ENCODE results near the gene KIF16B.

Gene KIF16B

DNA sequence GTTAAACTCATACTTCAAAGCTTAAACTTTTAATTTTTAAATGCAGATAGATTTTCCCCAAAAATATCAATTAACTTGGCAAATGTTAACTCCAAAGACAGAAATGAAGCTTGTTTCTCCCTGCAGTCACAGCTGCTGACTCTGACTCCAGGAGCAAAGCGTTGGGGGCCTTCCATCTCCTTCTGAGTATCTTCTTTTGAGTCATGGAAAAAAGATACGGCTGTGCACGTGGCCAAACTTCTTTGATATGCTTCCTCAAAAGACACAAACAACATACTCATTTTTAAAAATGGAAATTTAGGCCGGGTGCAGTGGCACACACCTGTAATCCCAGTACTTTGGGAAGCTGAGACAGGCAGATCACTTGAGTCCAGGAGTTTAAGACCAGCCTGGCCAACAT is 28.3 kb downstream of the KIF16B start:
- TF ChIP-seq, protein P1, sequence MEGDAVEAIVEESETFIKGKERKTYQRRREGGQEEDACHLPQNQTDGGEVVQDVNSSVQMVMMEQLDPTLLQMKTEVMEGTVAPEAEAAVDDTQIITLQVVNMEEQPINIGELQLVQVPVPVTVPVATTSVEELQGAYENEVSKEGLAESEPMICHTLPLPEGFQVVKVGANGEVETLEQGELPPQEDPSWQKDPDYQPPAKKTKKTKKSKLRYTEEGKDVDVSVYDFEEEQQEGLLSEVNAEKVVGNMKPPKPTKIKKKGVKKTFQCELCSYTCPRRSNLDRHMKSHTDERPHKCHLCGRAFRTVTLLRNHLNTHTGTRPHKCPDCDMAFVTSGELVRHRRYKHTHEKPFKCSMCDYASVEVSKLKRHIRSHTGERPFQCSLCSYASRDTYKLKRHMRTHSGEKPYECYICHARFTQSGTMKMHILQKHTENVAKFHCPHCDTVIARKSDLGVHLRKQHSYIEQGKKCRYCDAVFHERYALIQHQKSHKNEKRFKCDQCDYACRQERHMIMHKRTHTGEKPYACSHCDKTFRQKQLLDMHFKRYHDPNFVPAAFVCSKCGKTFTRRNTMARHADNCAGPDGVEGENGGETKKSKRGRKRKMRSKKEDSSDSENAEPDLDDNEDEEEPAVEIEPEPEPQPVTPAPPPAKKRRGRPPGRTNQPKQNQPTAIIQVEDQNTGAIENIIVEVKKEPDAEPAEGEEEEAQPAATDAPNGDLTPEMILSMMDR (IDR thresholded peaks at IDR 0.05), result no peak
- no peak for TF ChIP-seq ZFX (IDR thresholded peaks at IDR 0.05; ENCODE audit: borderline replicate concordance)
- H3K27ac ChIP-seq, result no peak overlapping the region

DNA sequence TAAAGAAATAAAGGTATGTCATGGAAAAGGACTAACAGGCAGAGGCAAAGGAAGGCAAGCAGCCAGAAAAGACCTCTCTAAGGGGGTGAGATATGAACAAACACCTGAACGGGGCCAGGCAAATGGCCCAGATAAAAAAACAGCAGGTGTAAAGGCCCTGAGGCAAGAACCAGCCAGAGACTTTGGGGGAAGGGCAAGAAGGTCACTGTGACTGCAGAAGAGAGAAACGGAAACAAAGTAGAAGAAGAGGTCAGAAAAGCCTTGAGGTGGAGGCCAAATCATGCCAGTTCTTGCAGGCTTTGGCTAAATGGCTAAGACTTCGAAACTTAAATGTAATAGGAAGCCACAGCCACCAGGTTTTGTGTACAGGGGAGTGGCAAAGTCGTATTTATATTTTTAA is 30.8 kb downstream of the KIF16B start:
- H3K27ac ChIP-seq, result no peak overlapping the region
- TF ChIP-seq, protein P1 (IDR thresholded peaks at IDR 0.05), result no peak
- TF ChIP-seq ZFX (IDR thresholded peaks at IDR 0.05; ENCODE audit: borderline replicate concordance), result no peak

DNA sequence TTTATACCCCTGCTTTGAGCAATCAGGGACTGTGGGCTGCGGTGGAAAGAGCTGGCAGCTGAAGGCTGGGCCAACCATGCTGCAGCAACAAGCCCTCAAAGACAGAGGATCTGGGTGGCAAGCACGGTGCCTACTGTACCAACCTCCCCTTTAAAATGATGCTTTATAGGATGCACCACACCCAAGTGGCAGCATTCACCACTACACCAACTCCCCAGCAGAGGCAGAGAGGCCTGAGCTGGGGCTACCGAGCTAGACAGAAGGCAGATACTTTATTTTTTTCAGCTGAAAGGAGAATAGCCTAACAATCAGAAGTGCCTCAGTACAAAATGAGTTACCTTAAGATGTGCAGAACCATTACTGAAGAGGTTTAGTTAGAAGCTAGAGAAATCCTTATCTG is 31.4 kb downstream of the KIF16B start:
- TF ChIP-seq, protein P1 (IDR thresholded peaks at IDR 0.05), result no peak
- TF ChIP-seq ZFX (IDR thresholded peaks at IDR 0.05; ENCODE audit: borderline replicate concordance), result no peak
- H3K27ac ChIP-seq, result no peak overlapping the region

DNA sequence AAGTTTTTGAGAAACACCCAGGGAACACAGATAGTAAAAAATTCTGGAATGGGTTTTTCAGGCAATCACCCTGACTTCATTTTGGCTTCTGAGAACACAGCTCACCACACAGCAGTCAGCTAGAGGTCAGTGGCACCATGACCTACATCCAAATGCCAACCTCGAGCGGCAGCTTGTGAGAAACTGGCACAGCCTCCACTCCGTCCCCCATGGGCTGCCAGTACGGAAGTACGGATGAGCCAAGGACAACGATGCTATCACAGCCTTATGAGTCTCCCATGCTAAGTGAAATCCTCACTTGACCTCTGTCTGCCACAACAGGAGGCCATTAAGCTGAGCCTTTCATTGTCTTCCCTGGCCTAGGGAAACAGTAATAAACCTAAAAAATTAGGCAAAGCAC is 32.0 kb downstream of the KIF16B start:
- H3K27ac ChIP-seq, result no peak overlapping the region
- TF ChIP-seq ZFX (IDR thresholded peaks at IDR 0.05; ENCODE audit: borderline replicate concordance), result no peak
- TF ChIP-seq, protein P1 (IDR thresholded peaks at IDR 0.05), result no peak

DNA sequence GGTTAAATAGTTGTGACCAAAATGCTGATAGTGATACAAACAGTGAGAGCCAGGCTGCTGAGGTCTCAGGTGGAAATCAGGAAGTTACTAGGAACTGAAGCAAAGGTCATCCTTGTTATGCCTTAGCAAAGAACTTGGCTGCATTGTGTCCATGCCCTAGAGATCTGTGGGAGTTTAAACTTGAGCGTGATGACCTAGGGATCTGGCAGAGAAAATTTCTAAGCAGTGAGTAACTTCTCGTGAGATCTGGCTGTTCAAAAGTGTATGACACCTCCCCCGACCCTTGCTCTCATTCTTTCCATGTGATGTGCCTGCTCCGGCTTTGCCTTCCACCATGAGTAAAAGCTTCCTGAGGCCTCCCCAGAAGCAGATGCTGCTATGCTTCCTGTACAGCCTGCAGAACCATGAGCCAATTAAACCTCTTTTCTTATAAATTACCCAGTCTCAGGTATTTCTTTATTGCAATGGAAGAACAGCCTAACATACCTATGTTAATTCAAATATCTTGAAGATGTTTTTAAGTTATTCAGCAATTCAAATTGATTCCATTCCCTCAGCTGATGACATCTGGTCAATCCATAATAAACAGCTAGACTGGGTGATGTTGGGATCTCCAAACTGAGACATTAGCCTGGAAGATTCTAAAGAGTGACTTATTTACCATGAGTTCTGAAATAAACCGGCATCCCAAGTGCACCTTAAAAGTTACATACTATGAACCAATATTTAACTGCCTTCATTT is 33.8 kb downstream of the KIF16B start:
- no peak overlapping the region for H3K27ac ChIP-seq
- TF ChIP-seq ZFX (IDR thresholded peaks at IDR 0.05; ENCODE audit: borderline replicate concordance), result no peak
- TF ChIP-seq, protein P1 (IDR thresholded peaks at IDR 0.05), result no peak

DNA sequence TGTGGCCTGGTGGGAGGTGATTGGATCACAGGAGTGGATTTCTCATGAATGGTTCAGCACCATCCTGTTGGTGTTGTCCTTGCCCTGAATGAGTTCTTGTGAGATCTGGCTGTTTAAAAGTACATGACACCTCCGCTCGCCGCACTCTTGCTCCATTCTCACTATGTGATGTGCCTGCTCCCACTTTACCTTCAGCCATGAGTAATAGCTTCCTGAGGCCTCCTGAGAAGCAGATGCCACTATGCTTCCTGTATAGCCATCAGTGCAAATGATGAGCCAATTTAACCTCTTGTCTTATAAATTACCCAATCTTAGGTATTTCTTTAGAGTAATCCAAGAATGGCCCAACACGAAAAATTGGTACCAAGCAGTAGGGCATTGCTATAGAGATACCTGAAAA is 34.5 kb downstream of the KIF16B start:
- no peak for TF ChIP-seq ZFX (IDR thresholded peaks at IDR 0.05; ENCODE audit: borderline replicate concordance)
- TF ChIP-seq, protein P1 (IDR thresholded peaks at IDR 0.05), result no peak
- H3K27ac ChIP-seq, result no peak overlapping the region

DNA sequence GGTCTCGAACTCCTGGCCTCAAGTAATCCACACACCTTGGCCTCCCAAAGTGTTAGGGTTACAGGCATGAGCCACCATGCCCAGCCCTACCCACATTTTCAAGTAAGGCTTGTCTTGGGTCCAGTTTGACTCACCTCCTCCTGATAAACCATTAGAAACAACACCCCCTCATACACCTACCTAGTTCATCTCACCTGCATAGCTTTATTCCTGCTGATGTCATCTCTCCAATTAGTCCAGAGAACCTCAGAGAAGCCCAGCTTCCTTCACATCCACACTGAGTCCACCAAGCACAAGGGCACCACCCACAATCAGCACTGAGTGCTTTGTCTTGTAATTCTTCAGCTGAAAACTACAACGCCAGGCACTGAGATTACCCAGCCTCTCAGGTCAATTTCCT is 35.3 kb downstream of the KIF16B start:
- H3K27ac ChIP-seq, result no peak overlapping the region
- TF ChIP-seq, protein P1 (IDR thresholded peaks at IDR 0.05), result no peak
- TF ChIP-seq ZFX (IDR thresholded peaks at IDR 0.05; ENCODE audit: borderline replicate concordance), result no peak
